Mammary microvascular endothelial cell (primary cell): ENCODE data around the gene OR5B21. TPM values are rescaled to one million over a fixed set of nuclear protein-coding genes. Genes with fewer than 3 reads are reported as not detected.

Experiments used
- total RNA-seq: library from RNA; depleted of rRNA; stranded (reverse); fragments of >200 nt; gene quantifications from 2 replicates; pipeline ENCODE4 v1.2.3, GENCODE V29; 2015

OR5B21 gene
- total RNA-seq = not detected in 2 replicates

GRCh38 chr11:58508005-58508404 lies at the start of gene OR5B21:
TSS of gene OR5B21 (minus strand) at chr11:58508105. CDS start at chr11:58508105, 0 bp downstream.

Other genes with a start within 250 kb of the OR5B21 start
- not detected in 2 replicates for gene OR10W1, start 239.8 kb downstream of the OR5B21 start, total RNA-seq
- not detected in 2 replicates for gene OR5B17, start 149.0 kb downstream of the OR5B21 start, total RNA-seq
- not detected in 2 replicates for gene OR5B3, start 101.2 kb downstream of the OR5B21 start, total RNA-seq
- not detected in 2 replicates for gene OR5B2, start 80.0 kb downstream of the OR5B21 start, total RNA-seq
- gene OR5B12, start 65.9 kb downstream of the OR5B21 start, total RNA-seq = not detected in 2 replicates
- 6.0 and 6.9 TPM in 2 replicates for gene LPXN, start 67.8 kb upstream of the OR5B21 start, total RNA-seq
- 40.8 and 47.3 TPM in 2 replicates for gene ZFP91, start 71.0 kb upstream of the OR5B21 start, total RNA-seq
- gene CNTF, start 114.6 kb upstream of the OR5B21 start, total RNA-seq = 0.27 and 0.34 TPM in 2 replicates
- gene GLYAT, start 223.8 kb upstream of the OR5B21 start, total RNA-seq = not detected in 2 replicates